VCaP (cell line): ENCODE results near the gene SRCIN1.
"Not testable (repeated sequence)": the region's sequence is repeated elsewhere in the genome, so short reads cannot be mapped to it uniquely, and the experiment has no call there.

ENCODE experiments used
- H3K27ac ChIP-seq: fragments of 450-650 bp; 2 replicates; pipeline ENCODE4 v1.5.1; 2017
- CTCF ChIP-seq: fragments of 450-650 bp; conservative IDR thresholded peaks from 2 replicates; pipeline ENCODE4 v1.5.1; 2017; ENCODE audit warnings: mild to moderate bottlenecking, moderate library complexity

SRCIN1 gene

DNA sequence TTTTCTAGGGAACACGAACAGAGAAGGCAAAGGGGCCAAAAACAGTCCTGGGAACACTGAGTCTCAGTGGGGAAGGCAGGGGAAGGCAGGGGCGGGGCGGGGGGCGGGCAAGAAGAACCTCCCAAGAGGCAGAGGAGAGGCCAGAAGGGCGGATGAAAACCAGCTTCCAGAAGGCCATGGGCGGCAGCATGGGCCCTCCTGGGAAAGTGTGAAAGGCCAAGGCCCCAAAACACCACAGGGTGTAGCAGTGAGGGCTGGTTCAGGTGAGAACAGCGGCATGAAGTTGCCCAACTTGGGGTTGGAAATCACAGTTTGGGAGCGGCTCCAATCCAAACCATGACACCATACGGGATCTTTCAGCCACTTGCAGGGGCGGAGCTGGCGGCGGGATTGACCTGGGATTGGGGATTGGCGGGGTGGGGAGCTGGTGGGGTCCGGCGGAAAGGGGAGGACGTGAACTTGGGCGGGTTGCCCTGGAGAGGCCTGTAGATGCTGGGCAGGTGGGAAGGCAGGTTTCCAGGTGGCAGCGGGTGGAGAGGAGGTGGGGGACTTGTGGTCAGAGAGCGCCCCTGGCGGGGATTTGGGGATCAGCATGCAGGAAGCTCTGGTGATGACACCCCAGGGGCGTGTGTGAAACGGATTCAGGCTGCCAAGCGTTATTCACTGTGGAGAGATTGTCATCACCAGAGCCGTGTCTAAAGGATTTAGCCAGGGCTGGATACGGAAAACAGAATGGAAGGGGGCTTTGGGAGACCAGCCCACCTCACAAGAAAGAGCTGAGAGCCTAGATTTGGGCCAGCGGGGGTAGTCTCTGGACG, 96.6 kb downstream of the SRCIN1 start:
- H3K27ac ChIP-seq: no peak overlapping the region

DNA sequence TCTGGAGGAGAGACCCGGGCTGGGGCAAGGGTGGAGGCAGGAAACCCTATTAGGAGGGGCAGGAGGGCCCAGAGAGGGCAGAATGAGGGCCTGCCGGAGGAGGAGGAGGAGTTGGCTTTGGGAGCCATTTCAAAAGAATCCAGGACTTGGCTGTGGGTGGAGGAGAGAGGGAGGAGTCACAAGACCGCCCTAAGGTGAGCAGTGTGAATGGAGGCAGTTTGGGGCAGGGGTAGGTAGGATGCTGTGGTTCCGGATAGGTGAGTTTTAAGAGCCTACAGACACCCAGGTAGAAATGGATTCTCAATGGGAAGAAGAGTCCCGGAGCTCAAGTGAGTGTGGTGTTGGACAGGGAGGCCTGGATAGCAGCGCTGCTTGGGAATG, 97.2 kb downstream of the SRCIN1 start:
- TF ChIP-seq CTCF: no peak
- H3K27ac ChIP-seq: no peak overlapping the region

More for the DNA sequence above, 96.6 kb downstream of the SRCIN1 start:
- no peak for TF ChIP-seq CTCF

DNA sequence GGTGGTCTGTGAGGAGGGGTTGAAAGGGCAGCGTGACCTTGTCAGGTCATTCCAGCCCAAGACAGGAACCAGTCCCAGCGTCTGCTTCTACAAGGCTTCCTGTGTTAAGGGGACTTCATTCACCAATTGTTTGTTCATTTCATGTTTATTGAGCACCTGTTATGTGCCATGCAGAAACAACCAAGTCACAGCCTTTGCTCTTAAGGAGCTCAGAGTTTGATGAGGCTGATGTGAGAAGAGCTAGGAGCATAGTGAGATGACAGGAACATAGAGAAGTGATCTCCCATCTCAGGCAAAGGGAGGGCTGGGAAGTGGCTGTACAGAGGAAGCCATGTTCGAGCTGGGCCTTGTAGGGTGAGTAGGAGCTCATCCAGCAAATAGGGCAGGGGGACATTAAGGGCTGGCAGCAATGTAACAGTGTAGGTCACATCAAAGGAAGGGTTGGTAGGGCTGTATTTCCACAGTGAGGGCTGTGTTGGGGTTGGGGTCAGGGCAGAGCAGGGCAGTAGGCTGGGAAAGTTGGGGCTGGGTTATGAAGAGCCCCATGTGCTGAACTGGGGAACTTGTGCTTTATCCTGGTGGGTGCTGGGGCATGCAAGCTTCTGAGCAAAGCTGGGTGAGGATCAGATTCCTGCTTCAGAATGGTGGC, 97.7 kb downstream of the SRCIN1 start:
- no peak for TF ChIP-seq CTCF
- H3K27ac ChIP-seq: no peak overlapping the region

DNA sequence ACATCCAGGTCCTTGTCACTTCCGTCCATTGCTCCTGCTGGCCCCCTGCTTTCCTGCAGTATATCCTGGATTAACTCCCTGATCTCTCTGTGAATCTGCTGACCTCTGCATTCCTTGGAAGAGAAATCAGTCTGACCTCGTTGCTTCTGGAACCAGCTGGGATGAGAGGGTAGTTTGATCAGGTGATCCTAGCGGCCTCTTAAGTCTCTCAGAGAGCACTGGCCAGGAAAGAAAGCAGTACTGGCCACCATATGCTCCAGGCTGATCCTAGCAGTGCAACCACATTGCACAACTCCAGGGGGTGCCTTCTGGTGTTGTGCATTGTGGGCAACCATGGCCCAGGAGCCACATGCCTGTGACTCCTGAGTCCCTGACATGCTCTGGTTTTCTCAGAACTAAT, 98.3 kb downstream of the SRCIN1 start:
- TF ChIP-seq CTCF: no peak
- no peak overlapping the region for H3K27ac ChIP-seq

DNA sequence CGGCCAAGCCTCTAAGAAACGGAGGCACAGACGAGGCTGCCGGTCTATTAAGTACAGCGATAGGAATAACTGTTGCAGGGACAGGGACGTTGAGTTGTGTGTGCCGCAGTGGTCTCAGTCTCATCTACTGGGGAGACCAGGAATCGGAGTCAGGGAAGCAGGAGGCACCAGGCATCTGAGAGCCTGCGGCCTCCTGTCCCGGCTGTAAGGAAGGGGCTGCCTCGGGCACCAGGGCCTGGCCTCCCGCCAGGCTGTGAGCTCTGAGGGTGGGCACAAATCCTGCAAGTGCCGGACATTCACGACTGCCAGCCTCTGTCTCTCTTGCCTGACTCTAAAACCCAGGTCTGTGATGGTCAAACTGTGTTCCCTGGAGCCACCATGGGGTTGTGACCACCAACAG, 101.5 kb downstream of the SRCIN1 start:
- no peak for TF ChIP-seq CTCF
- no peak overlapping the region for H3K27ac ChIP-seq

- H3K27ac ChIP-seq: not testable (repeated sequence)
Measured at GRCh38 chr17:38503286-38503913, 102.4 kb downstream of the SRCIN1 start.

DNA sequence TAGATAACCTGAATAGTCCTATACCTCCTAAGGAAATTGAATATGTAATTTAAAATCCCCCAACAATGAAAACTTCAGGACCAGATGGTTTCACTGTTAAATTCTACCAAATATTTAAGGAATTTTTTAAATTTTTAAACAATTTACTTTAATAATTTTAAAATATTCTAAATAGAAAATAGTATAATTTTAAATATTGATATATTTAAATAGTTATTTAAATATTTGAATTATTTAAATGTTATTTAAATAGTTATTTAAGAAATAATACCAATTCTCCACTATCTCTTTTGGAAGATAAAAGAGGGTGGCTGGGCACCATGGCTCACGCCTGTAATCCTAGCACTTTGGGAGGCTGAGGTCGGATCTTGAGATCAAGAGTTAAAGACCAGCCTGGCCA, 104.0 kb downstream of the SRCIN1 start:
- not testable (repeated sequence) for H3K27ac ChIP-seq

- H3K27ac ChIP-seq: not testable (repeated sequence)
Measured at GRCh38 chr17:38499230-38499629, 106.5 kb downstream of the SRCIN1 start.

DNA sequence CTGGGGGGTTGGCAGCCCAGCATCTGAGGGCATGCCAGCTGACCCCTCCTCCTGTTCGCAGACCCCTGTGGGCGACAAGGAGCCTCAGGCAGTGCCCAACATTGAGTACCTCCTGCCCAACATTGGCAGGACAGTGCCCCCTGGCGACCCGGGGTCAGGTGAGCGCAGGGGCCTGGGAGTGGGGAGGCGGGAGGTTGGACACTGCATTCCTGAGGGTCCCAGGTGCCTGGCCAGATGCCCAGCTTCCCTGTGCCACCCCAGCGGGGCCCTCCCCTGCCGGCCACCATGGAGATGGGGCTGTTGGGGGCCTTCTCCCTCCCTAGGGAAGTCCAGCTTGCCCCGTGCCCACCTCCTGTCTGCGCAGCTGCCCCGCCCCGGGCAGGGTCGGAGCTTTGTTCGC, 107.4 kb downstream of the SRCIN1 start:
- TF ChIP-seq CTCF: no peak
- H3K27ac ChIP-seq: no peak overlapping the region

- H3K27ac ChIP-seq: not testable (repeated sequence)
Measured at GRCh38 chr17:38497656-38498055, 108.1 kb downstream of the SRCIN1 start.

- H3K27ac ChIP-seq: not testable (repeated sequence)
Measured at GRCh38 chr17:38494152-38494551, 111.6 kb downstream of the SRCIN1 start.
